ENCODE measurements around the gene THOC6.
"Not testable (repeated sequence)": the region's sequence is repeated elsewhere in the genome, so short reads cannot be mapped to it uniquely, and the experiment has no call there.

THOC6 gene

DNA sequence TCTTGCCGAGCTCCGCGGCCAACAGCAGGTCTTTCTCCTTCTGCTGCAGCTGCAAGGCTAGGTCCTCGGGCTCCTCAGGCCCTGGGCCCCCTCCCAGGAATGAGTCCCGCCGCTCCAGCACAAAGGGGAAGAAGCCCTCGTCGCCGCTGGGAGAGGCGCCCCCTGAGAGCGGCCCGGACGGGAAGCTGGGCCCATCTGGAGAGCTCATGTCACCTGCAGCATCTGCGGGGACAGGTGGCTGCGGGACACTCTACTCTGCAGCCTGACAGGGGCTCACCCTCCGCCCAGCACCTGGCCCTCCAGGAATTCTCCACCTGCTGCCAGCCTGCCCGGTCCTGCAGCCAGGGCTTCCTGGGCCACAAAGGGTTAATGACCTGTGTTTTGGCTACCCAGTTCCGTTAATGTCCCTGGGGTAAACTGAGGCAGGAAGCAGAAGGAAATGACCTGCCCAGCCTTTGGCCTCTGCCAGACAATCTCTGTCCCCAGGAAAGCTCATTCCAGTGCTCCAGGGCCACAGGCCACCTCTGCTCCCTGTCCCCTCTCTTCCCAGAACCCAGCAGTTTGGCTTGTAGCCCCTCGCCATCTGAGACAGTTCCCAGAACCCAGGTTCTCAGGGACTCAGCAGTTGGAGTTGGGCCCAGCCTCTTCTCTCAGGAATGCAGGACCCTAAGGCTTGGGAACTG lies 11.6 kb downstream of the THOC6 start:
- DNase-seq: no peak

DNA sequence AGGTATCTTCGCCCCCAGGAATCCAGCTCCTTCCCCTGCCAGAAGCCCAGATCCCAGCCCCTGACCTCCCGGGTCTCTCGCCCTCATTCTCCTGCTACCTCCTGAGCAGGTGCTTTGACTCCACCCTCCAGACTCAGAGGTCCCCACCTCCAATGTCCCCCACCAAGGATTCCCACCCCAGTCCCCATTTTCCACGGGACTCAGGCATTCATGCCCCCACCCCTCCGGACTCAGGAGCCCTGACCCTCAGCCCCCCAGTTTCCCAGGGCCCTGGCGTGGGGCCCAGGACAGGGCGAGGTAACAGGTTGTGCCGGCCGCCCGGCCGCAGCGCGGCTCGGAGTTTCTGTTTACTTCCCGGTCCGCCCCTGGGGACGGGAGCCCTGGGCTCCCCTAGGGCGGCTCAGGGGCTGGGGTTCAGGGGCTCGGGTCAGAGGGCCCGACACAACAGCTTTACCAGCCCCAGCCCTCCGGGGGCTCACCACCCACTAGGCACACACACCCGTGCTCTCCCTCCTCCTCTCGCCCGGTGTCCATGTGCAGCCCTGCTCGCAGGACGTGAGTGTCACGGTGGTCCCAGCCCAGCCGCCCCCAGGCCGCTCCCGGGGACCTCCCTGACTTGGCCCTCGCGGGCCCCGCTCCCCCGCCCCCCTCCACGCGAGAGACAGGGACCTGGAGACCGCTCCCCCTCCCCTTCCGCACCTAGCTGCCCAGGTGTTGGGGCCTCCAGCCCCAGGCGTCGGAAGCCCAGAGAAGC lies 12.3 kb downstream of the THOC6 start:
- no peak for DNase-seq

DNA sequence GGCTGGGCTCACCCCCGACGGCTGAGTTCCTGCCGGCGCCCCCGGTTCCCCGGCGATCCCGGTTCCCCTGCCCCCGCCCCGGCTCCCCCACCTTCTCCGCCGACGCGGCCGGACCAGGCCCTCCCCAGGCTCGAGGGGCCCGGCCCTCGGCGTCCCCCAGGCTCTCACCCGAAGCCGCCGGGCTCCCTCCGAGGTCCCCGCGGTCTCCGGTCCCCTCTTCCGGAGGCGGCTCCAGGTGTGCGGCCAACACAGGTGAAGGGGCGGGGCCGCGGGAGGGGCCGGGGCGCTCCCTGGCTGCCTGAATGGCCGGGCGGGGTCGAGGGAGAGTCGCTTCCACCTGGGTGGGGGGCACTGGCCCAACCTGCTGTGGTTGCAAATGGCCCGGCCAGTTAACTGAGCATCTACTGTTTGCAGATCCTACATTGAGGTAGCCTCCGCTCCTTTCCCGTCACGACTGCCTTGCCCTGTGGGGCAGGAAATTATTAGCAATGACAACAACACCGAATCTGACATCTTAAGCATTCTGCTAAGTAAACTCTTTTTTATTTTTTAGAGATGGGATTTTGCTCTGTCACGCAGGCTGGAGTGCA lies 13.0 kb downstream of the THOC6 start, which contains the start of gene BICDL2:
TSS of gene BICDL2 (minus strand) at position 219 of the 590 bp plus-strand sequence. CDS start 1,448 bp downstream, outside the sequence.
- no peak for DNase-seq

DNA sequence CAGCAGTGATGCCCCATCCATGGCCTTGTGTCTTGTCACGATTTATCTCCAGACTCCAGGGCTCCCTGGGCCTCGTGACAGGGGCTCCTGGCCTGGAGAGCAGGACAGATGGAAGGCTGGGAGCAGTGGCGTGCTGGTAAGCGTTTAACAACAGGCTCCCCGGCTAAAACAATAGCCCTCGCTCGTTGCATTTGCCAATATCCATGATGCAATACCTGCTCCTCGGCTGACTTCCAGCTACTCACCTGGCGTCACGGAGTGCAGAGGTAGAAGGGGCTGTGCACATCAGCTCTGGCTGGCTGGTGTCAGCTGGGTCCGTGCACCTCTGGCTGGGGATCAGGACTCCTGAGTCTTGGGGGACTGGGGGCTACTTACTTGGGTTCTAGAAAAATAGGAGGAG lies 14.4 kb downstream of the THOC6 start:
- no peak for DNase-seq

DNA sequence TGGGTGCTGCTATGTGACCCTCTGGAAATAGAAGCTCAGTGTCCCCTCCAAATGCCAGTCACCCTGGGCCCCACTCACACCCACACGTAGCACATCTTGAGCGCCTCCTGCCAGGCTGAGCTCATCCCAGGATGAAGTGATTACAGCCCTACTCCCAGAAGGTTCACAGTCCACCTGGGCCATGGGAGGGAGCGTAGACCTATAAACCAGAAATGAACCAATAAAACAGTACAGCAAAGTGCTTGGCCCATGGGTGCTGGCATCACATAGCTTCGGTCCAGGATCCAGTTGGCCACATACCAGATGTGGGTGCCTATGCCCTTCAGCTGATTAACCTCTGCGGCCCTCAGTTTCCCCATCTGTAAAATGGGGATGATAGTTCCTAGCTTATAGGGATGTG lies 15.1 kb downstream of the THOC6 start:
- no peak for DNase-seq

DNA sequence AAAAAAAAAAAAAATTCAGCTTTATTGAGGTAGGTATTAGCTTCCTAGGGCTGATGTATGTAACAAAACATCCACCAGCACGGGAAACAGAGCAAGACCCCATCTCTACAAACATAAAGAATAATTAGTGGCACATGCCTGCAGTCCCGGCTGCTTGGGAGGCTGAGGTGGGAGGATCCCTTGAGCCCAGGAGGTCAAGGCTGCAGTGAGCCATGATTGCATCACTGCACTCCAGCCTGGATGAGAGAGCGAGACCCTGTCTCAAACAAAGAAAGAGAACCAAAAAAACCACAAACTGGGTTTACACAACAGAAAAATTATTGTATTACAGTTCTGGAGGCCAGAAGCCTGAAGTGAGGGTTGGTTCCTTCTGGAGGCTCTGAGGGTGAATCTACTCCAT lies 18.5 kb downstream of the THOC6 start:
- DNase-seq: no peak

DNA sequence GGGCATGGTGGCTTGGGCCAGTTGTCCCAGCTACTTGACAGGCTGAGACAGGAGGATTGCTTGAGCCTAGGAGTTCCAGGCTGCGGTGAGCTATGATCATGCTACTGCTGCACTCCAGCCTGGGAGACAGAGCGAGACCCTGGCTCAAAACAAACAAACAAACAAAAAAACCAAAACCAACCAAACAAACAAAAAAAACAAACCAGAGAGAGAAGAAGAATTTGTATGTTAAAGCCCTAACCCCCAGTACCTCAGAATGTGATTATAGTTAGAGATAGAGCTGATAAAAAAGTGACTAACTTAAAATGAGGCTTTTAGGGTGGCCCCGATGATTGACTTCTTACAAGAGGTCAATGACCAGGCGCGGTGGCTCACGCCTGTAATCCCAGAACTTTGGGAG lies 20.9 kb downstream of the THOC6 start:
- DNase-seq: no peak

DNA sequence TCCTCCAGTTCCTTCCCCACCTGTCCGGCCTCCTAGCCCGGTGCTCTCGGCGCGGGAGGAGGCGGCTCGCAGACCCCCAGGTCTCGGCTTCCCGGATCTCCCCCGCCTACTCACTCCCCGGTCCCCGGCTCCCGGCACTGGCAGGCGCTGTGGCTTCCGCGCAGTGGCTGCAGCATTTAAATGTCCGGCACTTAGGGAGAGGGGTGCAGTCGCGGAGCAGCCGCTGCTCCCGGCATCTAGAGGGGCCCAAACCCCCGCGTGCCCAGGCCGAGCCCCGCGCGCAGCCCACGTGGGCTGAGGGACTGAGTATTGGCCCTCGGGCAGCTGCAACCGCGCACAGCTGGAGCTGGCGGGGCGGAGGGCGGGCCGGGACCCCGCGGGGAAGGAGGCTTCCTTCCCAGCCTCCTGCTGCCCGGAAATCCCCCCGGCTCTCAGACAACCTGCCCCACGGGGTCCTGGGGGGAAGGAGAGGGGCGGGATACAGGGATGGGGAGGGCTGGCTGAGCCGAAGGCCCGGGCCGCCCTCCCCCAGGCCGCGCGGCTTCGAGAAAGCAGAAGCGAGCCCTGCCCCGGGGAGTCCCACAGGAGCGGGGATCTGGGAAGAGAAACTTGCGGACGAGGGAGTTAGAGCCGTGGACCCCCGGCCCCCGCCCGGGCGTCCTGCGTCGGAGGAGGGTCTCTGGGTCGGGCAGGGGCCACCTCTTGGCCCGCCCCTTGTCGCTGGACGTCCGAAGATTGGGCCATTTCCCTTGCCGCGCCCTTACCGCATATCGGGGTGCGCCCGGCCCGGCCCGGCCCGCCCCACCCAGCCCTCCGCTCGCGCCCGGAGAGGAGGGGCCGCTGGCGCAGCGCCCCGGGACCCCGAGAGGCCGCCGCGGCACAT lies 22.2 kb downstream of the THOC6 start, which contains the start of gene MMP25:
TSS of gene MMP25 (plus strand) at position 804 of the 883 bp plus-strand sequence. CDS start 357 bp downstream, outside the sequence.
- DNase-seq: no peak

DNA sequence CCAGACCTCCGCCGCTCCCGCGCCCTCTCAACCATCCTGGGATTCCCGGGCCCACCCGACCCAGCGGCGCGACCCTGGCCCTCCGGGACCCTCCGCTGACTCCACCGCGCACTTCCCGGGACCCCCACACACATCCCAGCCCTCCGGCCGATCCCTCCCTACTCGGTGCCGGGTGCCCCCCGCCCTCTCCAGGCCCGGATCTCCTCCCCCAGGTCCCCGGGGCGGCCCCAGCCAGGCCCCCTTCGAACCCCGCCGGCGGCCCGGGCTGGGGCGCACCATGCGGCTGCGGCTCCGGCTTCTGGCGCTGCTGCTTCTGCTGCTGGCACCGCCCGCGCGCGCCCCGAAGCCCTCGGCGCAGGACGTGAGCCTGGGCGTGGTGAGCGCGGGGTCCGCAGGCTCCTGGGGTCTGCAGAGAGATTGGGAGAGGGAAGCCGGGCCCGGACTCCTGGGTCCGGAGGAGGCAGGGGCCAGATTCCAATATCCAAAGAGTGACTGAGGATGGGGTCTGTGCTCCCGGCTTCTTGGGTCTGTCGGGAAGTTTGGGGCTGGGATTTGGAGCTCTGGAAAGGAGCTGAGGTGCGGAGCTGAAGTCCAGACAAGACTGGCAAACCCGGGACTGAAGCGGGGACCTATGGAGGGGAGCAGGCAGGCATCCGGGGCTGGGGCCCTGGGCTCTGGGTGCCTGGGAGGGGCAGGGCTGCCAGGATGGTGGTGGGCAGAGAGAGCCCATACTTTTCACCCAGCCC lies 23.0 kb downstream of the THOC6 start:
- DNase-seq: no peak

DNA sequence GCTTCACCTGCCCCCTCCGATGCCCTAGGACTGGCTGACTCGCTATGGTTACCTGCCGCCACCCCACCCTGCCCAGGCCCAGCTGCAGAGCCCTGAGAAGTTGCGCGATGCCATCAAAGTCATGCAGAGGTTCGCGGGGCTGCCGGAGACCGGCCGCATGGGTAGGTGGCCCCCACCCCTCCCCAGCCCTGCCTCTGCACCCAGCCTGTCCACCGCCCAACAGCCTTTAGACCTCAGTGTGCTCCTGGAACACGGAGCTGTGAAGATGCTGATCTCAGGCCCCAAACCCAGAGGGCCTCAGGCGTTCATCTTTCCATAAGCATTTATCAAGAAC lies 23.5 kb downstream of the THOC6 start:
- no peak for DNase-seq

DNA sequence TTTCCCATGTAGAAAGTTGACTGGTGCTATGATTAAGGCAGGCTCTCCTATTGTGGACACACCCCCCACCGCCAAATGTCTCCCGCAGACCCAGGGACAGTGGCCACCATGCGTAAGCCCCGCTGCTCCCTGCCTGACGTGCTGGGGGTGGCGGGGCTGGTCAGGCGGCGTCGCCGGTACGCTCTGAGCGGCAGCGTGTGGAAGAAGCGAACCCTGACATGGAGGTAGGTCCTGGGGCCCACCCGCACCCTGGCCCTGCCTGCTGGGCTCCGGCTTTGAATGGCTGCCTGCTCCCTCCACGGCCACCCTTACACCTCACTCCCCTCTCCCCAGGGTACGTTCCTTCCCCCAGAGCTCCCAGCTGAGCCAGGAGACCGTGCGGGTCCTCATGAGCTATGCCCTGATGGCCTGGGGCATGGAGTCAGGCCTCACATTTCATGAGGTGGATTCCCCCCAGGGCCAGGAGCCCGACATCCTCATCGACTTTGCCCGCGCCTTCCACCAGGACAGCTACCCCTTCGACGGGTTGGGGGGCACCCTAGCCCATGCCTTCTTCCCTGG lies 26.2 kb downstream of the THOC6 start:
- no peak for DNase-seq

DNA sequence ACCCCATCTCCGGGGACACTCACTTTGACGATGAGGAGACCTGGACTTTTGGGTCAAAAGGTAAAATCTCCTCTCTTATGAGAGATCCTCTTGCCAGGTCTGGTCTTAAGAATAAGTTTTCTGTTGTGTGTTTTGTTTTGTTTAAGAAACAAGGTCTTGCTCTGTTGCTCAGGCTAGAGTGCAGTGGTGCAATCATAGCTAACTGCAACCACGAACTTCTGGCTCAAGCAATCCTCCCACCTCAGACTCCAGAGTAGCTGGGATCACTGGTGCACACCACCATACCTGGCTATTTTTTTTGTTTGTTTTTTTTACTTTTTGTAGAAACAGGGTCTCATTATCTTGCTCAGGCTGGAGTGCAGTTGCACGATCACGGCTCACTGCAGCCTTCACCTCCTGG lies 26.7 kb downstream of the THOC6 start:
- DNase-seq: no peak

DNA sequence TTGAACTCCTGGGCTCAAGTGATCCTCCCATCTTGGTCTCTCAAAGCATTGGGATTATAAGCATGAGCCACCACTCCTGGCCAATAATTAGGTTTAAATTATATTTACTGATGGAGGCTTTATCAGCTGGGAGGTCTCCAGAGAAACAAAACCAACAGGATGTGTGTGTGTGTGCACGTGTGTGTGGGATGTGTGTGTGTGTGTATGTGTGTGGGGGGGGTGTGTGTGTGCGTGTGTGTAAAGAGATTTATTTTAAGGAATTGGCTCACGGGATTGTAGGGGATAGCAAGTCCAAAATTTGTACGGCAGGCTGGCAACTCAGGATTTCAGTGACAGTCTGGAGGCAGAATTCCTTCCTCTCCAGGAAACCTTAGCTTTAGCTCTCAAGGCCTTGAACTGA lies 27.2 kb downstream of the THOC6 start:
- no peak for DNase-seq

DNA sequence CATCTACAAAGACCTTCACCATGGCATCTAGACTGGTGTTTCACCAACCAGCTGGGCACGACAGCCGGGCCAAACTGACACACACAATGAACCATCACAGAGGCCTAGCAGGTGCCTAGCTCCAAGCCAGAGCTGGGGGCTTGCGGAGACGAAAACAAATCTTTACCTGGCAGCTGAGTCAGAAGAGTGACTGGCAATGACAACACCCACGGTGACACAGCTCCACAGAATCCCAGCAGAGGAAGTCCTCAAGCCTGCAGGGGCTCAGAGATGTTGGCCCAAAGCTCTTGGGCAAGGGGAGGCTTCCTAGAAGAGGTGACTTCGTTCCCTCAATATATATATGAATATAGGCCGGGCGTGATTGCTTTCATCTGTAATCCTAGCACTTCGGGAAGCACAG lies 27.7 kb downstream of the THOC6 start:
- DNase-seq: no peak

DNA sequence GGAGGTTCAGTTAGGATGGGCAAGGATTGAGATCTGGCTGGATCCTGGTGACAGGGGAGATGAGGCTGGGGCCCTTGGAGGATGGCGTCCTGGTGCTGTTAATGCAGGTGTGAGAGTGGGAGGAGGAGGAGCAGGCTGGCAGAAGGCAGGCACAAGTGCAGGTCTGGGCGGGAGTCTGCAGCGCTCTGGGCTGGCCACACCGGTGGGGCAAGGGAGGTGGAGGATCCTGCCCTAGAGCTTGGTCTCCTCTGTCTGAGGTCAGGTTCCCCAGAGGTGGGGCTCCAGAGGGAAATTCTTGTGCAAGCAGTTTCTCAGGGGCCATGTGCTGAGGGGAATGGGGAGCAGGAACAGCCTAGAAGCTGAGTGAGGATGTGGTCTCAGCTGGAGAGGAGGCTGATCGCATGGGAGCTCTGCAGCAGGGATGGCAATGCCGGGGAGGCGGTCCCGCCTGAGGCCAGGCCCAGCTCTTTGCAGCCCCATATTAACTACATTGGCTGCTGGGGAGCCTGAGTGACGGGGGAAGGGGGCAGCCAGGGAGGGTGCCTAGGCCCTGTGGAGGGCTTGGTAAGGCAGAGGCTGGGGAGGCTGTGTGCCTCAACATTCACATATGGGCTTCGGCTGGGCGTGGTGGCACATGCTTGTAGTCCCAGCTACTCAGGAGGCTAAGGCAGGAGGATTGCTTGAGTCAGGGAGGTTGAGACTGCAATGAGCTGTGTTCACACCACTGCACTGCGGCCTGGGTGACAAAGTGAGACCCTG lies 28.9 kb downstream of the THOC6 start:
- DNase-seq: not testable (repeated sequence)

DNA sequence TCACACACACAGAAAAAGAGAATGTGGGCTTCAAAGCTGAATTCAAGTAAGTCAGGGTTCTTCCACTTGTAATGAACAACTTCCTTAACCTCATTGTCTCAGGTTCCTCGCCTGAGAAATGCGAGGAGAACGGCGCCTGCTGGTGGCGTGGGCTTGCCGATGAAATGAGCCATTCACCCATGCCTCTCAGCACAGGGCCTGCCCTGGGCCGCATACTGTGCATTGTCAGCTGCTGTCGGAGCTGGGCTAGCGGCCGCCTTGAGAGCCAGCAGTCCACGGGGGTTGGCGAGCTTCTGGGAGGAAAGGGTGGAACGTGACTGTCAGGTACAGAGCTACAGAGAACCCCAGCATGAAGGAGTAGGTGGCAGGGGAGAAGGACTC lies 29.5 kb downstream of the THOC6 start:
- not testable (repeated sequence) for DNase-seq

DNA sequence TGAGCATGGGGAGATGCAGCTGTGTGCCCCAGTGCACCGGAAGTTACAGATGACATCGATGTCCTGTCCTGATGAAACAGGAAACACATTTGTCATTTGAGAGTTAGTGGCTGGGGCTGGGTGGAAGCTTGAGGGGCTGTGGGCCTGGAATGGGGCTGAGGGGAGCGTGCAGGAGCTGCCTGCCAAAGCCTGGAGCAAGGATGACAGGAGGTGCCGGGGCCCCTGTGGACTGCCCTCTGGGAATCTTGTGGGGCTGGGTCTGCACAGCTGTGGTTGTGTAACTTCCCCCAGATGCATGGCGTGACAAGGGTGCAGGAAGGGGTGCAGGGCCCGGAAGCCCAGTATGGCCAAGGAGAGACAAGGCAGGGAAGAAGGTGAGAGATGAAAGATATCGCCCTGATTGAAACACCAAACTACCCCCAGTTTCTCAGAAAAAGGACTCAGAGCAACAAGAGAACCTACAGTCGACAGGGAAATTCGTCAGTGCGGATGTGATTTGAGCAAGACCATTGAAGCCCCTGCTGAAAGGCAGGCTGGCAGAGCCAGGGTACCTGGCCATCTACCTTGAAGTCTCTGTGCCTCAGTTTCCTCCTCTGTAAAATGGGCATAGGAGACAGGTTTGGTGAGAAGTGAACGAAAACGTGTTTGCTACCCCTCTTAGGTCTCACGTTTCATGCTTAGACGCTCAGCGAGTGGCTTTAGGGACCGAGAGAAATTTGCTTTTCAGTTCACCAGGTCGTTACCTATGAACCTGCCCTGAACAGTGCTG lies 31.3 kb downstream of the THOC6 start:
- no peak for DNase-seq

DNA sequence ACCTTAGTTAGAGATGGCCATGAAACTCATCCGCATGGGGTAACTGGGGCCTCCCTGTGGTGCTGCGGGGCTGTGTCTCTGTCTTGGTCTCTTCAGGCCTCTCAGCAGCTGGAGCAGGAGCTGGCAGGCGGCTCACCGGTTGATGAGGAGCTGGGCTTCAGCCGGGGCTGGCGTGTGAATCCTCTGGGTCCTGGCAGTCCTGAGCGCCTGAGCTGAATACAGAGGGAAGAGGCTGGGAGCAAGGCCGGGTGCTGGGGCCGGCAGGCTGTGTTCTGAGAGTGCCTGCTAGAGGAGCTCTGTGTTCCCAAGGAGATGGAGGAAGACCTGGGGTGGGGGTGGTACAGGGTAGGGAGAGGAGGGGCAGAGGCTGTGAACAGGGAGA lies 31.9 kb downstream of the THOC6 start:
- not testable (repeated sequence) for DNase-seq

DNA sequence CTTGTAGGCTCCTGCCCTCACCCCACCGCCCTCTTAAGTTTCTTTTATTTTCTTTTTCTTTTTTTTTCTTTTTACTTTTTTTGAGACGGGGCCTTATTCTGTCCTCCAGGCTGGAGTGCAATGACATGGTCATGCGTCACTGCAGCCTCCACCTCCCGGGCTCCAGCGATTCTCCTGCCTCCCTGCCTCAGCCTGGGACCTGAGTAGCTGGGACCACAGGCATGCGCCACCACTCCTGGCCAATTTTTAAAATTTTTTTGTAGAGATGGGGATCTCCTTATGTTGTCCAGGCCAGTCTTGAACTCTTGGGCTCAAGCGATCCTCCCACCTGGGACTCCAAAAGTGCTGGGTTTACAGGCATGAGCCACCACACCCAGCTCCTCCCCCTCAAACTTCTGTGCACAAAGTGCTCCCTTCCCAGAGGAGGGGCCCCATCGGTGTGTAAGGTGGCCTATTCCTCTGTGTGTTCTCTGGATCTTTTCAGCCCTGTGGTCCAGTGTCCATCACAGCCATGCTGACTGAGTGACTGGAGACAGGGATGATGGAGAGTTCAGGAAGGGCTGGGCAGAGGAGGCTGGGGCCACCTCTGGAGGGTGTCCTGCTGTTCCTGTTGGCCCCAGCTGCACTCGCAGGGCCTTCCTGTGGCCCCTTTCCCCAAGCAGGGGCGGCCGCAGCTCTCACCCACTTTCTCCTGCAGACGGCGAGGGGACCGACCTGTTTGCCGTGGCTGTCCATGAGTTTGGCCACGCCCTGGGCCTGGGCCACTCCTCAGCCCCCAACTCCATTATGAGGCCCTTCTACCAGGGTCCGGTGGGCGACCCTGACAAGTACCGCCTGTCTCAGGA lies 32.7 kb downstream of the THOC6 start:
- DNase-seq: no peak

All from NCI-H1694 (cell line).